Right atrium auricular region (tissue), 2 donors: ENCODE measurements around the gene KRT73. TPM values are rescaled to one million over a fixed set of nuclear protein-coding genes. Genes with fewer than 3 reads are reported as not detected.

ENCODE experiments used
- DNase-seq: peaks from one replicate; pipeline ENCODE4 v3.0.0-alpha.2; 2019; ENCODE audit warnings: low spot score
- H3K27ac ChIP-seq, 2 donors: fragments of 200-600 bp; sonication (generic); 1 replicate in 1 of 2; 2 replicates in 1 of 2; pipeline ENCODE4 v1.5.1; 2016 to 2019
- H3K27me3 ChIP-seq, 2 donors: fragments of 200-600 bp; sonication (generic); one replicate each; pipeline versions ENCODE4 v1.5.1 to v1.6.0; 2017 to 2019
- H3K36me3 ChIP-seq: fragments of 200-600 bp; sonication (generic); one replicate; pipeline ENCODE4 v1.5.1; 2016
- H3K4me1 ChIP-seq, 2 donors: fragments of 200-600 bp; sonication (generic); one replicate each; pipeline versions ENCODE4 v1.5.1 to v1.6.0; 2017 to 2019
- H3K4me3 ChIP-seq, 2 donors: fragments of 200-600 bp; sonication (generic); 1 replicate in 1 of 2; 2 replicates in 1 of 2; pipeline ENCODE4 v1.5.1; 2017 to 2019; ENCODE audit warnings: mild to moderate bottlenecking in 1 of 2, moderate library complexity in 1 of 2
- H3K9me3 ChIP-seq, 2 donors: fragments of 200-600 bp; sonication (generic); one replicate each; pipeline ENCODE4 v1.5.1; 2019
- CTCF ChIP-seq, 2 donors: fragments of 200-600 bp; sonication (generic); IDR thresholded peaks; one replicate each; pipeline ENCODE4 v1.5.1; 2019; ENCODE audit warnings: antibody characterized with exemption in 2 of 2
- total RNA-seq, 2 donors: library from RNA; depleted of rRNA; stranded (reverse); fragments of >200 nt; gene quantifications; one replicate each; pipeline ENCODE4 v1.1.0, GENCODE V29; 2016

Gene KRT73
- total RNA-seq, 2 donors from 2014 or later = not detected

- no peak for DNase-seq
- no peaks in the 10 kb centered on the region for H3K27me3 ChIP-seq
- H3K27ac ChIP-seq = no peak overlapping the region
- no peaks in the 10 kb centered on the region for H3K9me3 ChIP-seq
- no peak overlapping the region for H3K4me3 ChIP-seq
- TF ChIP-seq CTCF (IDR thresholded peaks at IDR 0.05) = no peak
- H3K4me1 ChIP-seq = no peaks in the 10 kb centered on the region
- no peaks in the 10 kb centered on the region for H3K36me3 ChIP-seq
Measured at GRCh38 chr12:52645120-52645761, 26.9 kb upstream of the KRT73 start.

DNA sequence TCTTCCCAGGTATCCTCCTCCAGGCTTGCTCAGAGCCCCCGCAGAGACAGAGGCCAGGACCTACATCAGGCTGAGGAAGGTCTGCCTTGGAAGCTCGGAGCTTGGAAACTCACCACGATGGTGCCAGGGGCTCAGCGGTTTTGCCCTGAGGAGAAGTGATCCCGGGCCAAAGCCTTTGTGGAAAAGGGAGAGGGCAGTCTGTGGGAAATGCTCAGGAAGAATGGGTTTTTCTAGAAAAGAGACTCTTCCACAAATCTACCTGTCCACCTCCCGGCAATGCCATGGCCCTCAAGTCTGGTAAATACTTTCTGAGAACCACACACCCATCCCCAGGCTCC, 25.7 kb upstream of the KRT73 start:
- DNase-seq = peak; percentile 38
- TF ChIP-seq CTCF (IDR thresholded peaks at IDR 0.05) = no peak
- no peaks in the 10 kb centered on the region for H3K27me3 ChIP-seq
- H3K9me3 ChIP-seq = no peaks in the 10 kb centered on the region
- H3K4me1 ChIP-seq = no peaks in the 10 kb centered on the region
- H3K4me3 ChIP-seq = no peak overlapping the region
- H3K27ac ChIP-seq = no peak overlapping the region
- H3K36me3 ChIP-seq = no peaks in the 10 kb centered on the region

DNA sequence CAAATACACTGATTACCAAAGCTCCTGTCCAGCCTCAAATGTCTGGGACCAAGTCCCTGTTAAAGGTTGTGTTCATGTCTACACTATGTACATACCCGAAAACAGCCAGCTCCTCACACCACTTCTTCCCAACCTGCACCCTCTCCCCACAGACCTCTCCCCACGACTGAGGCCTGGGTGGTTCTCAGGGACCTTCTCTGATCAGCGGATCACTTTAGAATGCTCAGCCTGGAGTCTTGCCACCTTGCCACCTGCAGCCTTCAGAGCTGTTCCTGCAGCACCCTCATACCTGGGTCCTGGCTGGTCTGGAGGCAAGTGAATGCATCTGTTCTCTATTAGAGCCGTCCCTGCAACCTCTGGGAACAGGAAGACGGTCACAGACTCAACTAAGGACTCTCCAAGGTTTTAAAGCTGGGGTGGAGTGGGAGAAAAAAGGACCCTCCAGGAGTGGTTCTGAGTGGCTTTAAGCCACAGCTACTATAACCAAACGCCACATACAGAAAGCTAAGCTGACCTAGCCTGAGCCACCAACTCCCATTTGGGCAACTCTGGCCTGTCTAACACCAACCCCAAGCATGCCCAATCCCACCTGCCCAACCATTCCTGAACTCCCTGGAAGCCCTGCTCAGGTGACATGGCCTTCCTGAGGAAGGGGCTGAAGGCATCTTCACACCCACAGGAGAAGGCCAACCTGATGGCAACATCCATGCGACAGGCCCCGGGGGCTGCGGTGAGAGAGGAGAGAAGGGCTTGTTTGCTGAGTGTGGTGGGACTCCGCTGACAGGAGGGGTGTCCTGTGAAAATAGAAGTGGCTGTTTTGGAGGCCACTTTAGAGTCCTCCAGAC, 25.1 kb upstream of the KRT73 start:
- Histone ChIP-seq H3K4me3 (no peak overlapping the region), H3K4me1 (no peaks in the 10 kb centered on the region), H3K27ac (no peak overlapping the region), H3K9me3 (no peaks in the 10 kb centered on the region), H3K27me3 (no peaks in the 10 kb centered on the region), H3K36me3 (no peaks in the 10 kb centered on the region)
- no peak for TF ChIP-seq CTCF (IDR thresholded peaks at IDR 0.05)
- DNase-seq = peak; percentile 40

DNA sequence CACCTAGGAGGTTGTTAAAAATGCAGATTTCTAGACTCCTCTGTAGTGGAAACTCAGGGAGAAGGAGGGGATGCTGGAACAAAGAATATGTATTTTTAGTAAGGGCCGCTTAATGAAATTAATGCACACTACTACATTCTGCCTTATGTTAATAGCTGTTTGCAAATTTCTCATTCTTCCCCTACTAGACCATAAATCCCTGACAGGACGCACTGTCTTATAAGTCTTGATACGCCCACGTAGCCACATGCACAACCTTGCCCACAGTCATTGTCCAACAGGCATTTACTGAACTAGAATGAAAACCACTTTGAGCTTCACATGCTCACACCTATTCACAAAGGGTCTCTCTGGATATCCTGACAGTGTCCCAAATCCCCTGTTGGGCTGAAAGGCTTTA, 23.1 kb upstream of the KRT73 start:
- Histone ChIP-seq H3K9me3 (no peaks in the 10 kb centered on the region), H3K27me3 (no peaks in the 10 kb centered on the region), H3K27ac (no peak overlapping the region), H3K4me1 (no peaks in the 10 kb centered on the region), H3K36me3 (no peaks in the 10 kb centered on the region), H3K4me3 (no peak overlapping the region)
- TF ChIP-seq CTCF (IDR thresholded peaks at IDR 0.05) = no peak
- DNase-seq = peak; percentile 23

- Histone ChIP-seq H3K4me3 (no peak overlapping the region), H3K9me3 (no peaks in the 10 kb centered on the region), H3K36me3 (no peaks in the 10 kb centered on the region), H3K27me3 (no peaks in the 10 kb centered on the region), H3K27ac (no peak overlapping the region), H3K4me1 (no peaks in the 10 kb centered on the region)
- TF ChIP-seq CTCF (IDR thresholded peaks at IDR 0.05) = no peak
- no peak for DNase-seq
Measured at GRCh38 chr12:52637299-52637698, 18.9 kb upstream of the KRT73 start.
